ENCODE measurements around the gene CKLF.

GRCh38 chr16:66580605-66581209, 28.3 kb downstream of the CKLF start:
- TF ChIP-seq SP1 (IDR thresholded peaks at IDR 0.05) (no peak), RAD21 (IDR thresholded peaks at IDR 0.05) (no peak), CTCF (IDR thresholded peaks at IDR 0.05; ENCODE audit: low read depth, low read length, missing input control) (no peak), HNF4G (IDR thresholded peaks at IDR 0.05) (no peak), YY1 (IDR thresholded peaks at IDR 0.05) (no peak), ATF3 (IDR thresholded peaks at IDR 0.05) (no peak), JUND (IDR thresholded peaks at IDR 0.05) (no peak)

Measured in liver (tissue), 3 donors.